Neuronal stem cell (in vitro differentiated cells): ENCODE results near the gene PKHD1.

Experiments used
- DNase-seq: peaks from one replicate; pipeline ENCODE4 v3.0.0-alpha.2; 2013; ENCODE audit warnings: low spot score
- H2AFZ ChIP-seq: one replicate; pipeline ENCODE4 v1.6.1; 2013; ENCODE audit warnings: mild to moderate bottlenecking, low read length, inconsistent platforms
- H2AK5ac ChIP-seq: 2 replicates; pipeline ENCODE4 v1.6.1; 2013; ENCODE audit warnings: low read depth, mild to moderate bottlenecking, inconsistent platforms, low read length, moderate library complexity, mixed read lengths
- H2BK120ac ChIP-seq: 2 replicates; pipeline ENCODE4 v1.6.1; 2013; ENCODE audit warnings: low read depth, mild to moderate bottlenecking, inconsistent platforms, low read length, moderate library complexity, mixed read lengths
- H2BK12ac ChIP-seq: one replicate; pipeline ENCODE4 v1.6.1; 2013; ENCODE audit warnings: low read length, inconsistent platforms
- H2BK15ac ChIP-seq: 2 replicates; pipeline ENCODE4 v1.6.1; 2013; ENCODE audit warnings: mild to moderate bottlenecking, low read length, inconsistent platforms, mixed read lengths
- H2BK5ac ChIP-seq: one replicate; pipeline ENCODE4 v1.6.1; 2013; ENCODE audit warnings: inconsistent platforms, mild to moderate bottlenecking, low read length, moderate library complexity
- H3K14ac ChIP-seq: one replicate; pipeline ENCODE4 v1.6.1; 2013; ENCODE audit warnings: low read length, inconsistent platforms
- H3K18ac ChIP-seq: 2 replicates; pipeline ENCODE4 v1.6.1; 2013; ENCODE audit warnings: low read length, inconsistent platforms
- H3K23ac ChIP-seq: 2 replicates; pipeline ENCODE4 v1.6.1; 2013; ENCODE audit warnings: low read depth, mild to moderate bottlenecking, mixed read lengths, low read length, inconsistent platforms; ENCODE audit not compliant: poor library complexity
- H3K27ac ChIP-seq: replicated peaks from 3 replicates; pipeline ENCODE4 v1.5.1; 2013; ENCODE audit warnings: low read length, inconsistent platforms
- H3K27me3 ChIP-seq, 3 experiments: 2 replicates each; pipeline ENCODE4 v1.6.1; 2013; ENCODE audit warnings: low read length in 3 of 3, mild to moderate bottlenecking in 2 of 3, inconsistent platforms in 1 of 3, low read depth in 1 of 3, mixed read lengths in 1 of 3, moderate library complexity in 1 of 3; ENCODE audit not compliant: control insufficient read depth in 3 of 3, insufficient read depth in 3 of 3
- H3K36me3 ChIP-seq, 2 donors: replicated peaks in 1 of 2; 2 replicates each; pipeline ENCODE4 v1.6.1; 2013; ENCODE audit warnings: low read length in 2 of 2; ENCODE audit not compliant: control insufficient read depth in 2 of 2, insufficient read depth in 2 of 2
- H3K4ac ChIP-seq: 2 replicates; pipeline ENCODE4 v1.6.1; 2013; ENCODE audit warnings: inconsistent platforms, mild to moderate bottlenecking, low read length, moderate library complexity
- H3K4me1 ChIP-seq, 2 donors: 1 replicate in 1 of 2; 2 replicates in 1 of 2; pipeline ENCODE4 v1.6.1; 2013; ENCODE audit warnings: low read length in 2 of 2, low read depth in 1 of 2; ENCODE audit not compliant: control insufficient read depth in 2 of 2, insufficient read depth in 1 of 2
- H3K4me2 ChIP-seq: one replicate; pipeline ENCODE4 v1.6.1; 2013; ENCODE audit warnings: mild to moderate bottlenecking, low read length, inconsistent platforms; ENCODE audit not compliant: insufficient read depth, poor library complexity, severe bottlenecking
- H3K4me3 ChIP-seq, 2 donors: 2 replicates each; pipeline ENCODE4 v1.5.1; 2013; ENCODE audit warnings: low read length in 2 of 2, mild to moderate bottlenecking in 2 of 2, inconsistent platforms in 1 of 2, moderate library complexity in 1 of 2
- H3K79me1 ChIP-seq: one replicate; pipeline ENCODE4 v1.6.1; 2013; ENCODE audit warnings: low read depth, mild to moderate bottlenecking, inconsistent platforms, low read length, moderate library complexity
- H3K9ac ChIP-seq: one replicate; pipeline ENCODE4 v1.6.1; 2013; ENCODE audit warnings: mild to moderate bottlenecking, low read depth, low read length, inconsistent platforms; ENCODE audit not compliant: poor library complexity
- H3K9me3 ChIP-seq, 2 donors: replicated peaks in 1 of 2; 2 replicates each; pipeline versions ENCODE3 to v1.6.1; 2013; ENCODE audit warnings: low read length in 2 of 2, mild to moderate bottlenecking in 2 of 2, inconsistent platforms in 1 of 2, low read depth in 1 of 2, mixed read lengths in 1 of 2, moderate library complexity in 1 of 2; ENCODE audit not compliant: control insufficient read depth in 2 of 2, insufficient read depth in 1 of 2
- H4K8ac ChIP-seq: one replicate; pipeline ENCODE4 v1.6.1; 2013; ENCODE audit warnings: low read depth, mild to moderate bottlenecking, inconsistent platforms, low read length, moderate library complexity
- H4K91ac ChIP-seq: one replicate; pipeline ENCODE4 v1.6.1; 2013; ENCODE audit warnings: low read length, low read depth, mild to moderate bottlenecking, inconsistent platforms; ENCODE audit not compliant: poor library complexity
- WGBS, 2 donors: extraction: QIAGEN DNeasy Blood & Tissue Kit; methylation state at CpG; one replicate each; pipeline ENCODE4 v1.1.7; 2013; ENCODE audit warnings: missing lambda C conversion rate in 2 of 2, mixed read lengths in 1 of 2; ENCODE audit not compliant: insufficient read length in 2 of 2, insufficient replicate concordance in 1 of 2; ENCODE audit errors: extremely low coverage in 2 of 2; 5-methylcytosine and 5-hydroxymethylcytosine counted together

Gene PKHD1

GRCh38 chr6:52108128-52108527 is 20.7 kb upstream of the PKHD1 start:
- no peak overlapping the region for H3K27ac ChIP-seq
- WGBS, 2 donors: no CpG with 5 or more reads among the region's 4 CpGs
- H2AK5ac ChIP-seq: no peak overlapping the region

GRCh38 chr6:52106994-52107393 is 19.6 kb upstream of the PKHD1 start:
- no peaks in the 10 kb centered on the region for H3K36me3 ChIP-seq
- H3K4me3 ChIP-seq: no peak overlapping the region
- H3K14ac ChIP-seq: no peak overlapping the region
- no peak overlapping the region for H3K4me2 ChIP-seq
- H2BK12ac ChIP-seq: no peak overlapping the region
- no peak overlapping the region for H2BK5ac ChIP-seq
- no peak overlapping the region for H3K18ac ChIP-seq
- no peak overlapping the region for H2AK5ac ChIP-seq
- no peaks in the 10 kb centered on the region for H3K79me1 ChIP-seq
- no peaks in the 10 kb centered on the region for H3K27me3 ChIP-seq
- peaks cover 0 to 1% of the 10 kb centered on the region in 2 donors for H3K4me1 ChIP-seq
- H2BK120ac ChIP-seq: no peak overlapping the region
- H2BK15ac ChIP-seq: no peak overlapping the region
- no peak overlapping the region for H3K27ac ChIP-seq
- H3K9me3 ChIP-seq: no peaks in the 10 kb centered on the region
- no peak overlapping the region for H4K91ac ChIP-seq
- H2AFZ ChIP-seq: no peak overlapping the region
- no peak for DNase-seq
- H3K4ac ChIP-seq: no peak overlapping the region
- H3K23ac ChIP-seq: no peak overlapping the region
- H4K8ac ChIP-seq: no peak overlapping the region
- H3K9ac ChIP-seq: no peak overlapping the region

More at GRCh38 chr6:52108128-52108527, 20.7 kb upstream of the PKHD1 start:
- H2BK120ac ChIP-seq: no peak overlapping the region
- no peak overlapping the region for H3K4me2 ChIP-seq
- H3K4ac ChIP-seq: no peak overlapping the region
- peaks cover 0 to 1% of the 10 kb centered on the region in 2 donors for H3K4me1 ChIP-seq
- no peaks in the 10 kb centered on the region for H3K36me3 ChIP-seq
- no peak overlapping the region for H2BK5ac ChIP-seq
- no peaks in the 10 kb centered on the region for H3K9me3 ChIP-seq
- H3K79me1 ChIP-seq: no peaks in the 10 kb centered on the region
- H3K14ac ChIP-seq: no peak overlapping the region
- H3K23ac ChIP-seq: no peak overlapping the region
- no peak overlapping the region for H4K8ac ChIP-seq
- no peak overlapping the region for H3K4me3 ChIP-seq
- H2BK15ac ChIP-seq: no peak overlapping the region
- H2BK12ac ChIP-seq: no peak overlapping the region
- no peak overlapping the region for H3K9ac ChIP-seq
- no peaks in the 10 kb centered on the region for H3K27me3 ChIP-seq
- no peak for DNase-seq
- H3K18ac ChIP-seq: no peak overlapping the region
- no peak overlapping the region for H2AFZ ChIP-seq
- H4K91ac ChIP-seq: no peak overlapping the region

- H2AFZ ChIP-seq: no peak overlapping the region
- no peak overlapping the region for H3K23ac ChIP-seq
- no peak overlapping the region for H3K4ac ChIP-seq
- no peaks in the 10 kb centered on the region for H3K36me3 ChIP-seq
- no peak overlapping the region for H3K9ac ChIP-seq
- DNase-seq: no peak
- no CpG with 5 or more reads among the region's 4 CpGs for WGBS, 2 donors
- no peak overlapping the region for H2BK5ac ChIP-seq
- no peak overlapping the region for H3K4me3 ChIP-seq
- H2BK12ac ChIP-seq: no peak overlapping the region
- H4K8ac ChIP-seq: no peak overlapping the region
- no peak overlapping the region for H2BK120ac ChIP-seq
- H3K27ac ChIP-seq: no peak overlapping the region
- no peak overlapping the region for H4K91ac ChIP-seq
- H2AK5ac ChIP-seq: no peak overlapping the region
- H2BK15ac ChIP-seq: no peak overlapping the region
- no peaks in the 10 kb centered on the region for H3K27me3 ChIP-seq
- no peak overlapping the region for H3K14ac ChIP-seq
- H3K4me2 ChIP-seq: no peak overlapping the region
- H3K4me1 ChIP-seq: peaks cover 0 to 1% of the 10 kb centered on the region in 2 donors
- H3K79me1 ChIP-seq: no peaks in the 10 kb centered on the region
- no peak overlapping the region for H3K18ac ChIP-seq
- H3K9me3 ChIP-seq: no peaks in the 10 kb centered on the region
Observed at GRCh38 chr6:52104979-52105378, 17.6 kb upstream of the PKHD1 start.

GRCh38 chr6:52103623-52104022 is 16.2 kb upstream of the PKHD1 start:
- Histone ChIP-seq H3K14ac (no peak overlapping the region), H3K23ac (no peak overlapping the region), H4K8ac (no peak overlapping the region), H2BK15ac (no peak overlapping the region), H4K91ac (no peak overlapping the region), H3K4me3 (no peak overlapping the region), H3K27ac (no peak overlapping the region), H3K4me2 (no peak overlapping the region), H2BK12ac (no peak overlapping the region), H2BK120ac (no peak overlapping the region), H3K18ac (no peak overlapping the region), H2BK5ac (no peak overlapping the region), H2AFZ (no peak overlapping the region), H3K9ac (no peak overlapping the region), H3K4ac (no peak overlapping the region), H2AK5ac (no peak overlapping the region), H3K27me3 (no peaks in the 10 kb centered on the region), H3K9me3 (no peaks in the 10 kb centered on the region), H3K4me1 (peaks cover 0 to 1% of the 10 kb centered on the region in 2 donors), H3K36me3 (no peaks in the 10 kb centered on the region), H3K79me1 (no peaks in the 10 kb centered on the region)
- DNase-seq: no peak
- WGBS, 2 donors: no CpG with 5 or more reads among the region's 2 CpGs
